Left ventricle myocardium inferior (tissue), 1 donor: ENCODE measurements around the gene SFI1. TPM values are rescaled to one million over a fixed set of nuclear protein-coding genes. Genes with fewer than 3 reads are reported as not detected.

Experiments used
- DNase-seq: peaks from one replicate; pipeline ENCODE4 v3.0.0-alpha.2; 2020
- H3K27ac ChIP-seq: fragments of 200-600 bp; replicated peaks from 2 replicates; pipeline ENCODE4 v1.8.0; 2021
- H3K27me3 ChIP-seq: fragments of 200-600 bp; 2 replicates; pipeline ENCODE4 v1.8.0; 2021; ENCODE audit warnings: low read depth
- H3K36me3 ChIP-seq: fragments of 200-600 bp; 2 replicates; pipeline ENCODE4 v1.8.0; 2021
- H3K4me1 ChIP-seq: fragments of 200-600 bp; 2 replicates; pipeline ENCODE4 v1.8.0; 2021
- H3K4me3 ChIP-seq: fragments of 200-600 bp; 2 replicates; pipeline ENCODE4 v1.8.0; 2021; ENCODE audit warnings: mild to moderate bottlenecking, moderate library complexity
- H3K9me3 ChIP-seq: fragments of 200-600 bp; replicated peaks from 2 replicates; pipeline ENCODE4 v1.8.0; 2021
- intact Hi-C: fragments of 100-400 bp; cut with micrococcal nuclease; formaldehyde crosslinking; loops from one replicate; pipeline ENCODE4 v1.11.0; 2022
- total RNA-seq: library from RNA; stranded (reverse); fragmentation: NEBNext Ultra II Directional; extraction: Animal tissue kit (Norgen Biotek cat#: 25700); gene quantifications from one replicate; pipeline ENCODE4 v1.2.1, GENCODE V29; 2021
- TF ChIP-seq, protein P1 (sequence below): fragments of 200-600 bp; IDR thresholded peaks from 2 replicates; pipeline ENCODE4 v1.8.0; 2021; ENCODE audit warnings: antibody characterized with exemption, mild to moderate bottlenecking, borderline replicate concordance
- donor health status: DM: no; HTN: yes; CAD: no; lungs with severe emphysema.

SFI1 gene
- total RNA-seq, 1 donor from 2014 or later = 6.8 TPM

DNA sequence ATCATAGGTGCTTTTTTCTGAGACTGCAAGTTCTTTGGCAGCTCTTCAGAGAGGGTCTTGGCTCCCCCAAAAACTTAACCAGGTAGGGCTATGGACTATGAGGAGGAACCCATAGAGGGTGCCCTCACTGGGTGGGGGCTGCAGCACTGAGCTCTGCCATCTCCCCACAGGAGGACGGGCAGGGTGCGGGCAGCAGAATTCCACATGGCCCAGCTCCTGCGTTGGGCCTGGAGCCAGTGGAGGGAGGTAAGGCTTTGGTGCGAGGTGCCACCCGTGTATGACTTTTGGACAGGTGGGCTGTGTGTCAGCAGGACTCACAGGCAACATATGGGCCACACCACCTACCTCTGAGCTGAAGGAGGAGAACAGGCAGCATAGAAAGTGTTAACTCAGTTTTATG lies 107.2 kb downstream of the SFI1 start:
- TF ChIP-seq, protein P1, sequence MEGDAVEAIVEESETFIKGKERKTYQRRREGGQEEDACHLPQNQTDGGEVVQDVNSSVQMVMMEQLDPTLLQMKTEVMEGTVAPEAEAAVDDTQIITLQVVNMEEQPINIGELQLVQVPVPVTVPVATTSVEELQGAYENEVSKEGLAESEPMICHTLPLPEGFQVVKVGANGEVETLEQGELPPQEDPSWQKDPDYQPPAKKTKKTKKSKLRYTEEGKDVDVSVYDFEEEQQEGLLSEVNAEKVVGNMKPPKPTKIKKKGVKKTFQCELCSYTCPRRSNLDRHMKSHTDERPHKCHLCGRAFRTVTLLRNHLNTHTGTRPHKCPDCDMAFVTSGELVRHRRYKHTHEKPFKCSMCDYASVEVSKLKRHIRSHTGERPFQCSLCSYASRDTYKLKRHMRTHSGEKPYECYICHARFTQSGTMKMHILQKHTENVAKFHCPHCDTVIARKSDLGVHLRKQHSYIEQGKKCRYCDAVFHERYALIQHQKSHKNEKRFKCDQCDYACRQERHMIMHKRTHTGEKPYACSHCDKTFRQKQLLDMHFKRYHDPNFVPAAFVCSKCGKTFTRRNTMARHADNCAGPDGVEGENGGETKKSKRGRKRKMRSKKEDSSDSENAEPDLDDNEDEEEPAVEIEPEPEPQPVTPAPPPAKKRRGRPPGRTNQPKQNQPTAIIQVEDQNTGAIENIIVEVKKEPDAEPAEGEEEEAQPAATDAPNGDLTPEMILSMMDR = no peak
- no peaks in the 10 kb centered on the region for H3K36me3 ChIP-seq
- no peaks in the 10 kb centered on the region for H3K9me3 ChIP-seq
- H3K27me3 ChIP-seq = no peaks in the 10 kb centered on the region
- DNase-seq = no peak
- intact Hi-C loops = no loop called here
- H3K27ac ChIP-seq = no peak overlapping the region
- H3K4me3 ChIP-seq = no peak overlapping the region
- H3K4me1 ChIP-seq = peaks cover 12% of the 10 kb centered on the region

DNA sequence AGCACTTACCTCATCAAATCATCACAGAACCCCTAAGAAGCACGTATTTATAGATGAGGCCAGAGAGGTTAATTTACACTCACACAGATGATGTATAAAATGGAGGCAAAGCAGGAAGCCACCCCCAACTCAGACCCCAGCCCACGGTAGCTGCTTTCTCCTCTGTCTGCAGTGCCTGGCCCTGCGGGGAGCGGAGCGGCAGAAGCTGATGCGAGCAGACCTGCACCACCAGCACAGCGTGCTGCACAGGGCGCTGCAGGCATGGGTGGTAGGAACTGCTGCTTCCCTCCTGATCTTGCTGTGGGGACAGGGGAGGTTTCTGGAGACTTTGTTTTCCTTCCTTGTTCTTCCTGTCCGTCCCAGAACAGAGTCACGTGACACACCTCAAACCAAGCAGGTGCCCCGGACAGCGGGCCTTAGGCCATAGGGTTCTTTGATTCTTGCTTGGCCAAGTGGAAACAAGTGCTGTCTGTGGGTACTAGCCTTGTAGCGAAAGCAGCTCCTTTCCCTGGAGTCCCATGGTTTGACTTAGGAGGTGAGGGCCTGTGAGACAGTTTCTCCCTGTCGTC lies 107.9 kb downstream of the SFI1 start:
- no peak for DNase-seq
- TF ChIP-seq, protein P1 = no peak
- no peaks in the 10 kb centered on the region for H3K9me3 ChIP-seq
- intact Hi-C loops = no loop called here
- H3K4me1 ChIP-seq = peaks cover 12% of the 10 kb centered on the region
- H3K4me3 ChIP-seq = no peak overlapping the region
- H3K27me3 ChIP-seq = no peaks in the 10 kb centered on the region
- no peaks in the 10 kb centered on the region for H3K36me3 ChIP-seq
- H3K27ac ChIP-seq = no peak overlapping the region

DNA sequence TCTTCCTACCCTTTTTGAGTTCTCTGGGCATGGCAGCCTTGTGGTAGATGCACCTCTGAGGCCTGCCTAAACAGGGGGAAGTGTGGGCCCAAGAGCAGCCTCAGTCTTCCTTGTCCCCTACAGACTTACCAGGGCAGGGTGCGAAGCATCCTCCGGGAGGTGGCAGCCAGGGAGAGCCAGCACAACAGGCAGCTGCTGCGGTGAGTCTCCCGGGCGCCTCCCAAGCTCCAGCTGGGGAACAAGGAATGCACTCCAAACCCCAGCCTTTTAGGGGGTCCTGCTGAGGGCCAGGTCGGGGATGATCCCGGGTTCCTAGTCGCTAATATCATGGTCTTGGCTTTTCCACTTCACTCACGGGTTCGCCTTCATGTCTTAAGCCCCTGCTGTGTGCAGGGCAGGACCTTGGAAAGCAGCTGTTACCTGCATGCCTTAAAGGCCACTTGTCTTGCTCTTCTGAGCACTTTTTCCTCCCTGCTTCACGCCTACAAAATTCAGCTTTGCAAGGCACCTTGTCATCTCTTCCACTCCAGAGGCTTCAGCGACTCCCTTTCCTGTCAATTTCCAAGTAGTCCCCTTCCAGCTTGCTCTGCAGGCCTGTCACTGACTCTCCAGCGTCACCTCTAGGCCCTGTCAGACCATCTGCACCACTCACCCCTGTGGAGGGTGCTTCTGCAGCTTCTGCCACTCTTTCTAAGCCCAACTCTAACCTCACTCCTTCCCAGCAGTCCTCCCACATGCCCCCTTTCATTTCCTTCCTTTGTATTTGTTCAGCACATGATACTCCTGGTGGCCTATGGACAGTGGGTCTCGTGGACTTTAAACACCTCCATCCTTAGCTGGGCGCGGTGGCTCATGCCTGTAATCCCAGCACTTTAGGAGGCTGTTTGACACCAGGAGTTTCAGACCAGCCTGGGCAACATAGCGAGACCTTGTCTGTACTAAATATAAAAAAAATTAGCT lies 108.7 kb downstream of the SFI1 start:
- intact Hi-C loops = no loop called here
- no peak for DNase-seq
- Histone ChIP-seq H3K4me3 (no peak overlapping the region), H3K27me3 (no peaks in the 10 kb centered on the region), H3K36me3 (no peaks in the 10 kb centered on the region), H3K27ac (no peak overlapping the region), H3K9me3 (no peaks in the 10 kb centered on the region), H3K4me1 (peaks cover 12% of the 10 kb centered on the region)
- TF ChIP-seq, protein P1 = no peak

DNA sequence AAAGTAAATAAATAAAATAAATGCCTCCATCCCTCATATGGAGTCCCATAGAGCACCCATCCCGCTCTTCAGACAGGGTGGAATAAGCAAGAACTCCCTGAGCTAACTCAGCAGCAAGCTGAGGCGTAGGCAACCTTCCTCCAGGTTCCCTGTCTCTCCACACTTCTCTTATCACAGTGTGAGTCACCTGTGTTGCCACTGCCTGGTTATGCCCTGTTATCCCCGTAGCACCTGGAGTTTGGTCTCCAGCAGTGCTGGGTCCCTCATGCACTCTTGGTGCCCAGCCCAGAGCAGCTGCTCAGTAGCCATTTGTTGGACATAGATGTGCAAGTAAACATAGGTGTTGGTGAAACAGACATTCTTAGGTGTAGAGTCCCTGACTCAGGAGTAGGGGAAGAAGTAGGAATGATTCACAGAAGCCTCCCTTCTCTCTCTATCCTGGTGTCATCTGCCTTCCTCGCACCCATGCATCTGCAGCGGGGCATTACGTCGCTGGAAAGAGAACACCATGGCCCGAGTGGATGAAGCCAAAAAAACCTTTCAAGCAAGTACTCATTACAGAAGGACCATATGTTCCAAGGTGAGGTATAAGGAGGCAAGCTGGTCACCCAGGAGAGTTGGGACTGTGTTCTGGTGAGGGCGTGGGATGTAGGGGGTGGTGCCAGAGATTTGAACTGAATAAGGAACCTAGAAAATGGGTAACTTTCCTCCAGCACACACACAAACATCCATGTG lies 109.7 kb downstream of the SFI1 start:
- no peak overlapping the region for H3K27ac ChIP-seq
- no peak for DNase-seq
- no peak overlapping the region for H3K4me3 ChIP-seq
- TF ChIP-seq, protein P1 = no peak
- no peaks in the 10 kb centered on the region for H3K9me3 ChIP-seq
- H3K36me3 ChIP-seq = no peaks in the 10 kb centered on the region
- peaks cover 21% of the 10 kb centered on the region for H3K4me1 ChIP-seq
- intact Hi-C loops = no loop called here
- no peaks in the 10 kb centered on the region for H3K27me3 ChIP-seq

DNA sequence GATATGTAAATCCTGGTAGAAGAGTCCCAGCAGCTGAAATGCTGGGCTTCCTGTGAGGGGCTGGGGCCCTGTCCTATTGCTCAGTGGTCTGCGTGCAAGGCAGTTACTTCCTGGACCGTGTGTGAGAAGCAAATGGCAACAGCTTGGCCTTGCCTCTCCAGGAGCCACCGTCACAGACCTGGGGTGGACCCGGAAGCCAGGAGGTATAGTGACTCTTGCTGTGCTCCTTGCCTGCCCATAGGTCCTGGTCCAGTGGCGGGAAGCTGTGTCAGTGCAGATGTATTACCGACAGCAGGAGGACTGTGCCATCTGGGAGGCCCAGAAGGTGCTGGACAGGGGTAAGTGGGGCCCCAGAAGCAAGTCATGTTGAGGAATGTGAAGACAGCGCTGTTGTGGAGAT lies 111.4 kb downstream of the SFI1 start:
- Histone ChIP-seq H3K27ac (no peak overlapping the region), H3K4me1 (peaks cover 15% of the 10 kb centered on the region), H3K9me3 (no peaks in the 10 kb centered on the region), H3K36me3 (no peaks in the 10 kb centered on the region), H3K27me3 (no peaks in the 10 kb centered on the region), H3K4me3 (no peak overlapping the region)
- no peak for DNase-seq
- TF ChIP-seq, protein P1 = no peak
- intact Hi-C loops = no loop called here
